ENCODE results near the gene DDAH2. TPM values are rescaled to one million over a fixed set of nuclear protein-coding genes. Genes with fewer than 3 reads are reported as not detected.
"Not testable (repeated sequence)": the region's sequence is repeated elsewhere in the genome, so short reads cannot be mapped to it uniquely, and the experiment has no call there.

The DDAH2 gene
- total and polyA plus RNA-seq, 2 experiments from 2014 or later, result 76.6 to 77.7 TPM

- TF ChIP-seq EZH2 (IDR thresholded peaks at IDR 0.05; ENCODE audit: insufficient read depth, poor library complexity, severe bottlenecking) (no peak), EZH2phosphoT487 (IDR thresholded peaks at IDR 0.05; ENCODE audit: insufficient read depth, low read depth) (no peak)
- H4K20me1 ChIP-seq (ENCODE audit: insufficient read depth), result no peaks in the 10 kb centered on the region
- no peak for DNase-seq
- 77 to 83% methylated on average over 8 of the region's 8 CpGs for WGBS, 2 experiments (ENCODE audit: low coverage in 1 of 2, low lambda C conversion rate in 2 of 2, missing lambda C conversion rate in 2 of 2)
- H3K36me3 ChIP-seq (ENCODE audit: low read depth), result no peaks in the 10 kb centered on the region
- no peak overlapping the region for H3K4me3 ChIP-seq
- no peak overlapping the region for H2AFZ ChIP-seq
- in situ Hi-C loops (cut with MboI), result no loop called here
- H3K27ac ChIP-seq, result no peak overlapping the region
- no peaks in the 10 kb centered on the region for H3K9me2 ChIP-seq (ENCODE audit: insufficient read depth)
- H3K27me3 ChIP-seq (replicated peaks; ENCODE audit: insufficient read depth), result no peaks in the 10 kb centered on the region
- no peaks in the 10 kb centered on the region for H3K9me3 ChIP-seq (ENCODE audit: low read depth)
- no peaks in the 10 kb centered on the region for H3K79me2 ChIP-seq (ENCODE audit: insufficient read depth)
- H3K4me2 ChIP-seq (ENCODE audit: unreplicated experiment), result no peak overlapping the region
- no peaks in the 10 kb centered on the region for H3F3A ChIP-seq (ENCODE audit: insufficient read depth)
- H3K9ac ChIP-seq, result no peak overlapping the region
- no peaks in the 10 kb centered on the region for H3K4me1 ChIP-seq (ENCODE audit: insufficient read depth)
Measured at GRCh38 chr6:31712296-31712695, 16.8 kb downstream of the DDAH2 start.

DNA sequence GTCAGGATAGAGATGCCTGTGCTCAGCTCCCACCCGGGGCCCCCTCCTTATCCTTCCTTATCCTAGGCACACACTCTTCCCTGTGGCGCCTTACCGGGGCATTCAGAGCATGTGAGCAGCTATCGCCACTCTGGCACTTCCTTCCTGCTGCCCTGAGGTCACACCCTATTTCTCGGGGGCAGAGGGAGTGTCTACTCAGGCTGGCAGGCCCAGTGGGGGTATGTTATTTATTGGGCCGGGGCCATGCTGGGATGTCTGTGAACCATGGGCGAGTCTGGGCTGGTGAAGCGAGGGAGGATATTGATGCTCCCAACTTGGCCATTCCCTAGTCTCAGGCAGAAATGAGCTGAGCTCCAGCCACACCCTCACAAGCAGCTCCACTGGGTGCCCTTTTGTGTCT, 17.9 kb downstream of the DDAH2 start:
- no peaks in the 10 kb centered on the region for H3F3A ChIP-seq (ENCODE audit: insufficient read depth)
- H3K79me2 ChIP-seq (ENCODE audit: insufficient read depth), result no peaks in the 10 kb centered on the region
- in situ Hi-C loops (cut with MboI), result no loop called here
- TF ChIP-seq EZH2 (IDR thresholded peaks at IDR 0.05; ENCODE audit: insufficient read depth, poor library complexity, severe bottlenecking) (no peak), EZH2phosphoT487 (IDR thresholded peaks at IDR 0.05; ENCODE audit: insufficient read depth, low read depth) (no peak)
- H3K9ac ChIP-seq, result no peak overlapping the region
- no peaks in the 10 kb centered on the region for H3K4me1 ChIP-seq (ENCODE audit: insufficient read depth)
- no peak overlapping the region for H2AFZ ChIP-seq
- H3K27me3 ChIP-seq (replicated peaks; ENCODE audit: insufficient read depth), result no peaks in the 10 kb centered on the region
- no peak for DNase-seq
- H3K9me3 ChIP-seq (ENCODE audit: low read depth), result no peaks in the 10 kb centered on the region
- no peaks in the 10 kb centered on the region for H3K36me3 ChIP-seq (ENCODE audit: low read depth)
- no peak overlapping the region for H3K27ac ChIP-seq
- no peaks in the 10 kb centered on the region for H4K20me1 ChIP-seq (ENCODE audit: insufficient read depth)
- H3K9me2 ChIP-seq (ENCODE audit: insufficient read depth), result no peaks in the 10 kb centered on the region
- H3K4me2 ChIP-seq (ENCODE audit: unreplicated experiment), result no peak overlapping the region
- no peak overlapping the region for H3K4me3 ChIP-seq
- WGBS, 2 experiments (ENCODE audit: low coverage in 1 of 2, low lambda C conversion rate in 2 of 2, missing lambda C conversion rate in 2 of 2), result 64 to 72% methylated on average over 7 to 8 of the region's 8 CpGs

DNA sequence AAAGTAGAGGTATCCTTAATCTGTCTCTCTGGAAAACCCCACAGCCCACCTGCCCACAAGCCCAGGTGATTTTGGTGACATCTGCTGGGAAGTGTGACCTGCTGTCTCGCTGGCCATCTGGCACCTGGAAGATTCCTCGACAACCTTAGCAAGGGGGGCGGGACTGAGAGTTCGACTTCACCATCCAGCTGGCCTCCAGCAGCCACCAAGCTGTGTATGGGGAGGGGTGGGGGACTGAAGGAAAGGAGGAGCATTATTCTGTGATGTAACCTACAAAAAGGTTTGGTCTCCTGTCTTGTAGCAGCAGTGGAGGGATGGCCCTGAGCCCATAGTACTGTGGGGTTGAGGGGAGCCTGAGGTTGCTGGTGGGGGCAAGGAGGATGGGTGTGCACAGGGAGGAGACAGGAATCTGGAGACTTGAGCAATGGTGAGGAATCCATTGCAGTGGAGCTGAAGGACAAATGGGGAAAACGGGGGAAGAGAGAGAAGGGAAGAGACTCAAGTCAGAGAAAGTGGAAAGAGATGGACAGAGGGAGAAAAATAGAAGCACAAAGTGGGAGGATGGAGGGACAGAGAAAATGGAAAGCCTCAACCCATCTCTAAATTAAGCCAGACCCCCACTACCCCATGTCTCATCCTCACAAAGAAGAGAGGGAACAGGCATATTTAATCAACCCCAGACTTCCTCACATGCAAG, 18.4 kb downstream of the DDAH2 start:
- no peak overlapping the region for H3K4me3 ChIP-seq
- no peaks in the 10 kb centered on the region for H3K79me2 ChIP-seq (ENCODE audit: insufficient read depth)
- in situ Hi-C loops (cut with MboI), result no loop called here
- TF ChIP-seq EZH2 (IDR thresholded peaks at IDR 0.05; ENCODE audit: insufficient read depth, poor library complexity, severe bottlenecking) (no peak), EZH2phosphoT487 (IDR thresholded peaks at IDR 0.05; ENCODE audit: insufficient read depth, low read depth) (no peak)
- H3K9ac ChIP-seq, result no peak overlapping the region
- DNase-seq, result no peak
- no peaks in the 10 kb centered on the region for H3K27me3 ChIP-seq (replicated peaks; ENCODE audit: insufficient read depth)
- no peak overlapping the region for H2AFZ ChIP-seq
- 26 to 31% methylated on average over 4 to 5 of the region's 5 CpGs for WGBS, 2 experiments (ENCODE audit: low coverage in 1 of 2, low lambda C conversion rate in 2 of 2, missing lambda C conversion rate in 2 of 2)
- H3K4me2 ChIP-seq (ENCODE audit: unreplicated experiment), result no peak overlapping the region
- H3K9me3 ChIP-seq (ENCODE audit: low read depth), result no peaks in the 10 kb centered on the region
- no peaks in the 10 kb centered on the region for H3K9me2 ChIP-seq (ENCODE audit: insufficient read depth)
- H3K4me1 ChIP-seq (ENCODE audit: insufficient read depth), result no peaks in the 10 kb centered on the region
- no peaks in the 10 kb centered on the region for H3F3A ChIP-seq (ENCODE audit: insufficient read depth)
- H4K20me1 ChIP-seq (ENCODE audit: insufficient read depth), result no peaks in the 10 kb centered on the region
- H3K27ac ChIP-seq, result no peak overlapping the region
- H3K36me3 ChIP-seq (ENCODE audit: low read depth), result no peaks in the 10 kb centered on the region

DNA sequence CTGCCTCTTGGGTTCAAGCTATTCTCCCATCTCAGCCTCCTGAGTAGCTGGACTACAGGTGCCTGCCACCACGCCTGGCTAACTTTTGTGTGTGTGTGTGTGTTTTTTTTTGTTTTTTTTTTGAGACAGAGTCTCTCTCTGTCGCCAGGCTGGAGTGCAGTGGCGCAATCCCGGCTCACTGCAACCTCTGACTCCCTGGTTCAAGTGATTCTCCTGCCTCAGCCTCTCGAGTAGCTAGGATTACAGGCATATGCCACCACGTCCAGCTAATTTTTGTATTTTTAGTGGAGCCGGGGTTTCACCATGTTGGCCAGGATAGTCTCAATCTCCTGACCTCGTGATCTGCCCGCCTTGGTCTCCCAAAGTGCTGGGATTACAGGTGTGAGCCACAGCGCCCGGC, 19.9 kb downstream of the DDAH2 start:
- in situ Hi-C loops (cut with MboI), result not testable (repeated sequence)

GRCh38 chr6:31708224-31708623, 20.9 kb downstream of the DDAH2 start:
- no peaks in the 10 kb centered on the region for H3K9me2 ChIP-seq (ENCODE audit: insufficient read depth)
- H3K9me3 ChIP-seq (ENCODE audit: low read depth), result no peaks in the 10 kb centered on the region
- no peaks in the 10 kb centered on the region for H4K20me1 ChIP-seq (ENCODE audit: insufficient read depth)
- no peaks in the 10 kb centered on the region for H3K27me3 ChIP-seq (replicated peaks; ENCODE audit: insufficient read depth)
- H3K9ac ChIP-seq, result no peak overlapping the region
- H3K4me2 ChIP-seq (ENCODE audit: unreplicated experiment), result no peak overlapping the region
- H3K79me2 ChIP-seq (ENCODE audit: insufficient read depth), result no peaks in the 10 kb centered on the region
- no peaks in the 10 kb centered on the region for H3K4me1 ChIP-seq (ENCODE audit: insufficient read depth)
- DNase-seq, result no peak
- H3K27ac ChIP-seq, result no peak overlapping the region
- H3K36me3 ChIP-seq (ENCODE audit: low read depth), result no peaks in the 10 kb centered on the region
- no peaks in the 10 kb centered on the region for H3F3A ChIP-seq (ENCODE audit: insufficient read depth)
- no peak overlapping the region for H2AFZ ChIP-seq
- in situ Hi-C loops (cut with MboI), result no loop called here
- TF ChIP-seq EZH2phosphoT487 (IDR thresholded peaks at IDR 0.05; ENCODE audit: insufficient read depth, low read depth) (no peak), EZH2 (IDR thresholded peaks at IDR 0.05; ENCODE audit: insufficient read depth, poor library complexity, severe bottlenecking) (no peak)
- WGBS, 2 experiments (ENCODE audit: low coverage in 1 of 2, low lambda C conversion rate in 2 of 2, missing lambda C conversion rate in 2 of 2), result 75 to 82% methylated on average over 3 of the region's 3 CpGs
- no peak overlapping the region for H3K4me3 ChIP-seq

More for the DNA sequence above, 19.9 kb downstream of the DDAH2 start:
- WGBS, 2 experiments (ENCODE audit: low coverage in 1 of 2, low lambda C conversion rate in 2 of 2, missing lambda C conversion rate in 2 of 2), result 76 to 82% methylated on average over 11 of the region's 11 CpGs
- H3K4me1 ChIP-seq (ENCODE audit: insufficient read depth); H3K9me2 ChIP-seq (ENCODE audit: insufficient read depth); H2AFZ ChIP-seq; H3K9ac ChIP-seq; H4K20me1 ChIP-seq (ENCODE audit: insufficient read depth); H3K4me3 ChIP-seq; H3K79me2 ChIP-seq (ENCODE audit: insufficient read depth); H3K27ac ChIP-seq; H3F3A ChIP-seq (ENCODE audit: insufficient read depth); H3K27me3 ChIP-seq (replicated peaks; ENCODE audit: insufficient read depth); H3K4me2 ChIP-seq (ENCODE audit: unreplicated experiment); DNase-seq; H3K9me3 ChIP-seq (ENCODE audit: low read depth); H3K36me3 ChIP-seq (ENCODE audit: low read depth): not testable (repeated sequence)
